Spleen (tissue), 11 donors: ENCODE results near the gene PLXNA2. TPM values are rescaled to one million over a fixed set of nuclear protein-coding genes. Genes with fewer than 3 reads are reported as not detected.

Experiments
- DNase-seq: peaks from one replicate; pipeline ENCODE4 v3.0.0-alpha.2; 2020
- H3K27ac ChIP-seq, 8 donors: fragments of 200-600 bp; sonication (generic) in 7 of 8; 1 replicate in 4 of 8; 2 replicates in 4 of 8; pipeline versions ENCODE4 v1.5.0 to v1.8.0; 2016 to 2021; ENCODE audit warnings: inconsistent platforms in 4 of 8, mild to moderate bottlenecking in 4 of 8, moderate library complexity in 1 of 8
- H3K27me3 ChIP-seq, 7 donors: fragments of 200-600 bp; sonication (generic) in 6 of 7; replicated peaks in 1 of 7; 1 replicate in 4 of 7; 2 replicates in 3 of 7; pipeline versions ENCODE4 v1.5.0 to v1.8.0; 2016 to 2021; ENCODE audit warnings: inconsistent platforms in 3 of 7, mild to moderate bottlenecking in 1 of 7
- H3K36me3 ChIP-seq, 6 donors: fragments of 200-600 bp; sonication (generic) in 5 of 6; 1 replicate in 4 of 6; 2 replicates in 2 of 6; pipeline versions ENCODE4 v1.5.0 to v1.8.0; 2016 to 2021; ENCODE audit warnings: inconsistent platforms in 2 of 6
- H3K4me1 ChIP-seq, 6 donors: fragments of 200-600 bp; sonication (generic) in 5 of 6; 1 replicate in 3 of 6; 2 replicates in 3 of 6; pipeline versions ENCODE4 v1.5.0 to v1.8.0; 2016 to 2021; ENCODE audit warnings: inconsistent platforms in 3 of 6
- H3K4me3 ChIP-seq, 8 donors: fragments of 200-600 bp; sonication (generic) in 7 of 8; 1 replicate in 4 of 8; 2 replicates in 4 of 8; pipeline versions ENCODE4 v1.5.0 to v1.8.0; 2016 to 2021; ENCODE audit warnings: inconsistent platforms in 4 of 8, mild to moderate bottlenecking in 4 of 8, moderate library complexity in 2 of 8
- H3K9me3 ChIP-seq, 8 donors: fragments of 200-600 bp; sonication (generic) in 7 of 8; 1 replicate in 4 of 8; 2 replicates in 4 of 8; pipeline versions ENCODE4 v1.5.0 to v1.8.0; 2016 to 2021; ENCODE audit warnings: inconsistent platforms in 4 of 8
- POLR2A ChIP-seq, 3 donors: fragments of 450-650 bp; IDR thresholded peaks; one replicate each; pipeline ENCODE4 v1.5.1; 2017; ENCODE audit warnings: antibody characterized with exemption in 3 of 3, mild to moderate bottlenecking in 1 of 3
- POLR2AphosphoS5 ChIP-seq, 3 donors: sonication (generic); formaldehyde crosslinking; IDR thresholded peaks; one replicate each; pipeline ENCODE4 v1.5.1; 2017; ENCODE audit warnings: antibody characterized with exemption in 3 of 3
- WGBS, 5 donors: extraction: QIAGEN DNeasy Blood & Tissue Kit in 3 of 5; methylation state at CpG; one replicate each; pipeline versions ENCODE4 v1.1.5 to v1.1.7; 2013 to 2018; 5-methylcytosine and 5-hydroxymethylcytosine counted together
- intact Hi-C: fragments of 100-400 bp; cut with DNase I; formaldehyde crosslinking; loops from one replicate; pipeline ENCODE4 v1.15.0; 2023; ENCODE audit warnings: low total_unique reads
- polyA plus RNA-seq, 3 donors: library from polyadenylated mRNA; stranded (reverse); fragments of 200-250 nt; gene quantifications; one replicate each; pipeline ENCODE4 v1.2.1, GENCODE V29; 2013
- total RNA-seq, 7 donors: library from RNA; depleted of rRNA in 3 of 7; stranded (reverse); fragments of >200 nt in 3 of 7; fragmentation: NEBNext Ultra II Directional in 4 of 7; extraction: Animal tissue kit (Norgen Biotek cat#: 25700) in 4 of 7; gene quantifications; one replicate each; pipeline versions ENCODE4 v1.1.0 to v1.2.1, GENCODE V29; 2016 to 2021
- TF ChIP-seq, protein P1 (sequence below), 11 experiments: fragments of 200-600 bp in 7 of 11; fragments of 450-650 bp in 4 of 11; sonication (generic) in 4 of 11; IDR thresholded peaks in 8 of 11; conservative IDR thresholded peaks in 3 of 11; 1 replicate in 7 of 11; 2 replicates in 4 of 11; pipeline versions ENCODE4 v1.4.0 to v1.8.0; 2016 to 2021; ENCODE audit warnings: antibody characterized with exemption in 11 of 11, inconsistent platforms in 4 of 11, mild to moderate bottlenecking in 1 of 11
- donor health status: healthy with polysubstance abuse.
- donor health status: DM: no; HTN: no; CAD: no; lungs with moderate emphysema.
- donor health status: DM: no; HTN: no; CAD: no.
- donor health status: Bipolar disorder and iron deficiency.
- donor health status: healthy.
- donor health status: DM: no; HTN: no; CAD: no.
- donor health status: DM: yes; HTN: yes; CAD: no.

The PLXNA2 gene
- total and polyA plus RNA-seq, 10 donors, result 0.93 to 16.9 (median 7.0) TPM

- peaks cover 0 to 35% (median 9%) of the 10 kb centered on the region in 7 donors for H3K27me3 ChIP-seq
- H3K9me3 ChIP-seq, result no peaks in the 10 kb centered on the region
- no peak for DNase-seq
- TF ChIP-seq POLR2A (IDR thresholded peaks at IDR 0.05), result no peak
- TF ChIP-seq, protein P1, sequence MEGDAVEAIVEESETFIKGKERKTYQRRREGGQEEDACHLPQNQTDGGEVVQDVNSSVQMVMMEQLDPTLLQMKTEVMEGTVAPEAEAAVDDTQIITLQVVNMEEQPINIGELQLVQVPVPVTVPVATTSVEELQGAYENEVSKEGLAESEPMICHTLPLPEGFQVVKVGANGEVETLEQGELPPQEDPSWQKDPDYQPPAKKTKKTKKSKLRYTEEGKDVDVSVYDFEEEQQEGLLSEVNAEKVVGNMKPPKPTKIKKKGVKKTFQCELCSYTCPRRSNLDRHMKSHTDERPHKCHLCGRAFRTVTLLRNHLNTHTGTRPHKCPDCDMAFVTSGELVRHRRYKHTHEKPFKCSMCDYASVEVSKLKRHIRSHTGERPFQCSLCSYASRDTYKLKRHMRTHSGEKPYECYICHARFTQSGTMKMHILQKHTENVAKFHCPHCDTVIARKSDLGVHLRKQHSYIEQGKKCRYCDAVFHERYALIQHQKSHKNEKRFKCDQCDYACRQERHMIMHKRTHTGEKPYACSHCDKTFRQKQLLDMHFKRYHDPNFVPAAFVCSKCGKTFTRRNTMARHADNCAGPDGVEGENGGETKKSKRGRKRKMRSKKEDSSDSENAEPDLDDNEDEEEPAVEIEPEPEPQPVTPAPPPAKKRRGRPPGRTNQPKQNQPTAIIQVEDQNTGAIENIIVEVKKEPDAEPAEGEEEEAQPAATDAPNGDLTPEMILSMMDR (IDR thresholded peaks at IDR 0.05 in 8 of 11, conservative IDR thresholded peaks at IDR 0.05 in 3 of 11), result no peak
- no peak for TF ChIP-seq POLR2AphosphoS5 (IDR thresholded peaks at IDR 0.05)
- no peaks in the 10 kb centered on the region for H3K4me1 ChIP-seq
- no peak overlapping the region for H3K4me3 ChIP-seq
- intact Hi-C loops, result no loop called here
- 58 to 82% (median 74%) methylated on average over 2 of the region's 2 CpGs for WGBS, 5 donors
- H3K27ac ChIP-seq, result no peak overlapping the region
- H3K36me3 ChIP-seq, result no peaks in the 10 kb centered on the region
Measured at GRCh38 chr1:208289716-208290115, 45.5 kb upstream of the PLXNA2 start.

GRCh38 chr1:208288495-208288894, 44.3 kb upstream of the PLXNA2 start:
- Histone ChIP-seq H3K27me3 (peaks cover 0 to 30% (median 9%) of the 10 kb centered on the region in 7 donors), H3K4me1 (no peaks in the 10 kb centered on the region), H3K4me3 (no peak overlapping the region), H3K27ac (no peak overlapping the region), H3K9me3 (no peaks in the 10 kb centered on the region), H3K36me3 (no peaks in the 10 kb centered on the region)
- 79 to 88% (median 81%) methylated on average over 4 of the region's 4 CpGs for WGBS, 5 donors
- DNase-seq, result no peak
- intact Hi-C loops, result no loop called here
- TF ChIP-seq POLR2AphosphoS5 (IDR thresholded peaks at IDR 0.05) (no peak), POLR2A (IDR thresholded peaks at IDR 0.05) (no peak)
- TF ChIP-seq, protein P1 (IDR thresholded peaks at IDR 0.05 in 8 of 11, conservative IDR thresholded peaks at IDR 0.05 in 3 of 11), result no peak

- DNase-seq, result no peak
- WGBS, 5 donors, result 56 to 69% (median 58%) methylated on average over 8 of the region's 8 CpGs
- Histone ChIP-seq H3K27ac (no peak overlapping the region), H3K9me3 (no peaks in the 10 kb centered on the region), H3K4me1 (no peaks in the 10 kb centered on the region), H3K36me3 (no peaks in the 10 kb centered on the region), H3K27me3 (peaks cover 0 to 31% (median 0%) of the 10 kb centered on the region in 7 donors), H3K4me3 (no peak overlapping the region)
- TF ChIP-seq POLR2AphosphoS5 (IDR thresholded peaks at IDR 0.05), result no peak
- no peak for TF ChIP-seq POLR2A (IDR thresholded peaks at IDR 0.05)
- TF ChIP-seq, protein P1 (IDR thresholded peaks at IDR 0.05 in 8 of 11, conservative IDR thresholded peaks at IDR 0.05 in 3 of 11), result no peak
- intact Hi-C loops, result no loop called here
Measured at GRCh38 chr1:208280681-208281450, 36.7 kb upstream of the PLXNA2 start.

GRCh38 chr1:208279826-208280588, 35.8 kb upstream of the PLXNA2 start:
- H3K27ac ChIP-seq, result no peak overlapping the region
- no peaks in the 10 kb centered on the region for H3K9me3 ChIP-seq
- TF ChIP-seq POLR2A (IDR thresholded peaks at IDR 0.05) (no peak), POLR2AphosphoS5 (IDR thresholded peaks at IDR 0.05) (no peak)
- TF ChIP-seq, protein P1 (IDR thresholded peaks at IDR 0.05 in 8 of 11, conservative IDR thresholded peaks at IDR 0.05 in 3 of 11), result no peak
- no peaks in the 10 kb centered on the region for H3K4me1 ChIP-seq
- no peak for DNase-seq
- H3K4me3 ChIP-seq, result no peak overlapping the region
- WGBS, 5 donors, result 78 to 88% (median 83%) methylated on average over 11 of the region's 11 CpGs
- no peaks in the 10 kb centered on the region for H3K36me3 ChIP-seq
- peaks cover 0 to 31% (median 0%) of the 10 kb centered on the region in 7 donors for H3K27me3 ChIP-seq
- intact Hi-C loops, result no loop called here
